ENCODE results near the gene DMBX1.

DNA sequence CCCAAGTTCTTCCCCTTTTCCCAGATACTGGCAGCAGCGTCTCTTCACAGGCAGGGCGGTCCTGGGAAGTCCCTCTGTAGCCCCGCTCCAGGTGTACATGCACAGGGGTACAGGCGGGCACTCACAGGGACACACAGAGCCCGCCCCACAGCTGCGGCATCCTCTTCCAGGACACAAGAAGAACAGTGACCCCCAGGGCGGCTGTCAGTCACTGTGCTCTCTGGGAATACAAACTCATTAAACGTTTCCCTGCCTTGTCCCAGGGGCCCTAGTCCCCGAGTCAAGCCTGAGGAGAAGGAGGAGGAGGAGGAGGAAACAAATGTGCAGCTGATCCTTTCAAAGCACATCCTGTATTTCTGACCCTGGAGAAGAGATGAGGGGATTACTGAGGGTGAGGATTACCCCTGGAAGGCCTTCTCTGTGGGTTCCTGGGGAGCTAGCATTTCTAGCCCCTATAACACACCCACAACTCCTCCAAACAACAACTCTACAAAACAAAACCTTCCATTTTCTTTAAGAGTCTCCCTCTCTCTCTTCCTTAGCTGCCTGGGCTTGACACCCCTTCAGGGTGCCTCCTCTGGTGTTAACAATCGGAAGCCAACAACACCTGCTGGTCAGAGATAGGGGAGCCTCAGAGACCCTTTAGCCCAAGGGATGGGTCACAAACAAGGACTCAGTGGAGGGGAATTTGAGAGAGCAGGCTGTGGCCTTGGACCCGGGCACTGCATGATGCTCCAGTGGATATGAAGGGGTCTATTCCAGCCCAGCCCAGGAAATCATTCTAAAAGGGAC, 28.4 kb upstream of the DMBX1 start:
- no peak for TF ChIP-seq ZBTB9 (CRISPR knock-in tag; IDR thresholded peaks at IDR 0.05)
- TF ChIP-seq ZNF395 (CRISPR knock-in tag; IDR thresholded peaks at IDR 0.05), result no peak
- TF ChIP-seq, protein P1, sequence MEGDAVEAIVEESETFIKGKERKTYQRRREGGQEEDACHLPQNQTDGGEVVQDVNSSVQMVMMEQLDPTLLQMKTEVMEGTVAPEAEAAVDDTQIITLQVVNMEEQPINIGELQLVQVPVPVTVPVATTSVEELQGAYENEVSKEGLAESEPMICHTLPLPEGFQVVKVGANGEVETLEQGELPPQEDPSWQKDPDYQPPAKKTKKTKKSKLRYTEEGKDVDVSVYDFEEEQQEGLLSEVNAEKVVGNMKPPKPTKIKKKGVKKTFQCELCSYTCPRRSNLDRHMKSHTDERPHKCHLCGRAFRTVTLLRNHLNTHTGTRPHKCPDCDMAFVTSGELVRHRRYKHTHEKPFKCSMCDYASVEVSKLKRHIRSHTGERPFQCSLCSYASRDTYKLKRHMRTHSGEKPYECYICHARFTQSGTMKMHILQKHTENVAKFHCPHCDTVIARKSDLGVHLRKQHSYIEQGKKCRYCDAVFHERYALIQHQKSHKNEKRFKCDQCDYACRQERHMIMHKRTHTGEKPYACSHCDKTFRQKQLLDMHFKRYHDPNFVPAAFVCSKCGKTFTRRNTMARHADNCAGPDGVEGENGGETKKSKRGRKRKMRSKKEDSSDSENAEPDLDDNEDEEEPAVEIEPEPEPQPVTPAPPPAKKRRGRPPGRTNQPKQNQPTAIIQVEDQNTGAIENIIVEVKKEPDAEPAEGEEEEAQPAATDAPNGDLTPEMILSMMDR (IDR thresholded peaks at IDR 0.05 in 2 of 3, conservative IDR thresholded peaks at IDR 0.05 in 1 of 3; ENCODE audit: insufficient read depth in 2 of 3, low read depth in 1 of 3, low read length in 3 of 3), result no peak
- no peak for TF ChIP-seq XRCC5 (IDR thresholded peaks at IDR 0.05; ENCODE audit: low read depth, low read length)
- TF ChIP-seq POLR2A (conservative IDR thresholded peaks at IDR 0.05), result no peak
- TF ChIP-seq HDAC6 (IDR thresholded peaks at IDR 0.05; ENCODE audit: low read depth, low read length), result no peak
- no peak for TF ChIP-seq ZNF445 (CRISPR knock-in tag; IDR thresholded peaks at IDR 0.05; ENCODE audit: low read depth)
